Activated CD4-positive, alpha-beta T cell treated with anti-CD3 and anti-CD28 coated beads, Interleukin-2, amount 10 ng/mL, durations not matched to agents 7 days and 5 days (primary cell): ENCODE data around the gene OAS1. TPM values are rescaled to one million over a fixed set of nuclear protein-coding genes. Genes with fewer than 3 reads are reported as not detected.

Experiments used
- CTCF ChIA-PET: fragments of 350-600 bp; sonication (Branson Sonifier 250); formaldehyde crosslinking; loops from one replicate; lab custom pipeline; 2021; ENCODE audit warnings: antibody characterized with exemption; lab: Charles Lee
- POLR2A ChIA-PET: fragments of 350-600 bp; sonication (Branson Sonifier 250); formaldehyde crosslinking; loops from one replicate; lab custom pipeline; 2021; ENCODE audit warnings: antibody characterized with exemption; lab: Charles Lee
- DNase-seq: peaks from one replicate; pipeline ENCODE4 v3.0.0-alpha.2; 2020
- H3K27ac Mint-ChIP-seq: one replicate; pipeline ENCODE4 v1.8.0; 2021; ENCODE audit warnings: mild to moderate bottlenecking, moderate library complexity, mixed read lengths
- H3K27me3 Mint-ChIP-seq: one replicate; pipeline ENCODE4 v1.8.0; 2021; ENCODE audit warnings: mixed read lengths
- H3K36me3 Mint-ChIP-seq: one replicate; pipeline ENCODE4 v1.8.0; 2021; ENCODE audit warnings: low read depth, mixed read lengths
- H3K4me1 Mint-ChIP-seq: one replicate; pipeline ENCODE4 v1.8.0; 2021; ENCODE audit warnings: mixed read lengths
- H3K4me3 Mint-ChIP-seq: one replicate; pipeline ENCODE4 v1.8.0; 2021; ENCODE audit warnings: mild to moderate bottlenecking, moderate library complexity, mixed read lengths
- H3K9me3 Mint-ChIP-seq: one replicate; pipeline ENCODE4 v1.8.0; 2021; ENCODE audit warnings: mixed read lengths
- total RNA-seq, 2 experiments: library from RNA; stranded (reverse); gene quantifications; one replicate each; pipeline ENCODE4 v1.2.3, GENCODE V29; 2021

Gene OAS1
- total RNA-seq, 2 experiments from 2014 or later = 194 to 197 TPM

DNA sequence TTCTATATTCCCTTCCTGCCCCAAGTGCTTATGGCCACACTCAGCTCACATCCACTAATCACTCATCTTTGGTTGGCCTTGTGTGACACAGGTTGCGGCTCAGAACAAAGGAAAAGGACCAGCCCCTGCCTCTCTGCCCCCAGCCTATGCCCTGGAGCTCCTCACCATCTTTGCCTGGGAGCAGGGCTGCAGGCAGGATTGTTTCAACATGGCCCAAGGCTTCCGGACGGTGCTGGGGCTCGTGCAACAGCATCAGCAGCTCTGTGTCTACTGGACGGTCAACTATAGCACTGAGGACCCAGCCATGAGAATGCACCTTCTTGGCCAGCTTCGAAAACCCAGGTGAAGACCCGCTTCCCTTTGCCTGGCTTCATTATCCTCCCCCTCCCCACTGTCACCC, 55.8 kb downstream of the OAS1 start:
- Mint-ChIP-seq H3K36me3 (peaks cover 92% of the 10 kb centered on the region), H3K4me1 (peaks cover 26% of the 10 kb centered on the region), H3K4me3 (no peak overlapping the region), H3K9me3 (no peaks in the 10 kb centered on the region), H3K27me3 (no peaks in the 10 kb centered on the region), H3K27ac (no peak overlapping the region)
- ChIA-PET CTCF (interaction anchor here (0.6 to 4.2 kb wide), 5 partner anchors 13 to 36 kb away, joined by 3 to 13 read pairs (median 3); no protein-coding TSS in a partner anchor), POLR2A (no interaction called here)
- no peak for DNase-seq

DNA sequence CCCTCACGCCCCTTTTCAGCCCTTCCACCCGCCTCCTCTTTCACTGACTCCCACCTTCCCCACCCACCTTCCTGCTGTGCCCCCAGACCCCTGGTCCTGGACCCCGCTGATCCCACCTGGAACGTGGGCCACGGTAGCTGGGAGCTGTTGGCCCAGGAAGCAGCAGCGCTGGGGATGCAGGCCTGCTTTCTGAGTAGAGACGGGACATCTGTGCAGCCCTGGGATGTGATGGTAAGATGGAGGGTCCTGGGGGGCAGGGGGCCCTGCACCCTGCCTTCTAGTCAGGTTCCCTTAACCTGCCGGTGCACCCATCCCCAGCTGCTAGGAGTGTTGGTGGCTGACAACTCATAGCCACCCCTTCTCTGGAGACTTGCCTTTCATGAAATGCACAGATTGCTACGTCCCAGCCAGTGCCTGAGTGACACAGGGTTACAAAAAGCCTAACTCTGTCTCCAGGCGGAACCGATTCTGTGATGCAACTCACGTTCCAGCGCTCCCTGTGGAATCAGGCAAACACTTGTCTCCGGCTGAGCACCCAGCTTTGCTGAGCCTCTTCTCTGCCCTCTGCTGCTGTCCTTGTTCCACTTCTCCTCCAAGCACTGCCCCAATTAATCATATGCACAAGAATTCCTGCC, 56.6 kb downstream of the OAS1 start:
- Mint-ChIP-seq H3K4me1 (peaks cover 21% of the 10 kb centered on the region), H3K4me3 (no peak overlapping the region)
- POLR2A ChIA-PET = interaction anchor here (1.3 kb wide), 1 partner anchor 14 kb away, joined by 3 read pairs; no protein-coding TSS in a partner anchor

DNA sequence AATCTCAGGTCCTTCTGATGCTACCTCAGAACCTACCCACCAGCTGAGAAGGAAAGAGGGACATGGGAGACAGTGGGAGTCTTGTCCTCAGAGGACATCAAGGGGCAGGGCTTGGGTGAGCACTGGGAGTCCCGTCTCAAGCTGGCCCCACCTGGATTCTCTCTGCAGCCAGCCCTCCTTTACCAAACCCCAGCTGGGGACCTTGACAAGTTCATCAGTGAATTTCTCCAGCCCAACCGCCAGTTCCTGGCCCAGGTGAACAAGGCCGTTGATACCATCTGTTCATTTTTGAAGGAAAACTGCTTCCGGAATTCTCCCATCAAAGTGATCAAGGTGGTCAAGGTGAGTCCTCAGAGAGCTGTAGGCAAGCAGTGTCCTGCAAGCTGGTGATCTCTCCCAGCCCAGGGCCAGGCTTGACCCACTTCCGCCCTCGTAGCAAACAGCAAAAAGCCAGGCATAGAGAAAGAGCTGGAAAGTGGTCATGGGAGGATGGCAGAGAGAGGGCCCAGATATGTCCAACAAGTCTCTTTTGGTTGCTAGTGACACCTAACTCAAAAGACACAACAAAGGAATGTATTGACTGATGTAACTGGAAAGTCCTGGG, 57.4 kb downstream of the OAS1 start:
- Mint-ChIP-seq H3K4me1 (peaks cover 21% of the 10 kb centered on the region), H3K27ac (no peak overlapping the region), H3K27me3 (no peaks in the 10 kb centered on the region), H3K9me3 (no peaks in the 10 kb centered on the region), H3K36me3 (peaks cover 91% of the 10 kb centered on the region), H3K4me3 (no peak overlapping the region)
- CTCF ChIA-PET = interaction anchor here (0.7 kb wide), 1 partner anchor 27 kb away, joined by 3 read pairs; the partner anchor contains the start of gene OAS3
- POLR2A ChIA-PET = interaction anchor here (1.3 kb wide), 1 partner anchor 14 kb away, joined by 3 read pairs; no protein-coding TSS in a partner anchor
- no peak for DNase-seq

More for the DNA sequence above, 56.6 kb downstream of the OAS1 start:
- Mint-ChIP-seq H3K27ac (no peak overlapping the region), H3K9me3 (no peaks in the 10 kb centered on the region), H3K36me3 (peaks cover 92% of the 10 kb centered on the region), H3K27me3 (no peaks in the 10 kb centered on the region)
- CTCF ChIA-PET = interaction anchor here (0.8 to 1.9 kb wide), 2 partner anchors 14 to 29 kb away, joined by 3 to 4 read pairs; no protein-coding TSS in a partner anchor
- DNase-seq = no peak

DNA sequence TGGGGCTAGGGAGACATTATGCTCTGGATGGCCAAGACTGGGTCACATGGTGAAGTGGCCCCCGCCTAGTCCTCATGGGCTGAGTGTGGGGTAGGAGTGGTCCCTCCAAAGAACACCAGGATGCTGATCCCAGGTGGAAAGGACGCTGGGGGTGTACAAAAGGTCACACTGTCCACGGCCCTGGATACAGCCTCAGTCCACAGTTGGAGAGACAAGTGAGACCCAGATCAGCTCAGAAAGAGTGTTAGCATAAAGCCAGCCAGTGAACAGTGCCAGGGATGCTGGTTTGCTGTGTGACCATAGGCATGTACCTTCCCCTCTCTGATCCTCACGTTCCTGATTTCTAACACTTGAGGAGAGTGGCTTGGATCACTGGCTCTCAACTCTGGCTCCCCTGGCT, 58.2 kb downstream of the OAS1 start:
- ChIA-PET POLR2A (interaction anchor here (0.5 kb wide), 1 partner anchor 65 kb away, joined by 4 read pairs; no protein-coding TSS in a partner anchor), CTCF (interaction anchor here (0.7 to 1.2 kb wide), 2 partner anchors 13 to 27 kb away, joined by 3 to 4 read pairs; partner anchors contain the start of genes OAS2 and OAS3)
- Mint-ChIP-seq H3K4me3 (no peak overlapping the region), H3K27me3 (no peaks in the 10 kb centered on the region), H3K27ac (no peak overlapping the region), H3K9me3 (no peaks in the 10 kb centered on the region), H3K4me1 (peaks cover 14% of the 10 kb centered on the region), H3K36me3 (peaks cover 91% of the 10 kb centered on the region)
- no peak for DNase-seq

DNA sequence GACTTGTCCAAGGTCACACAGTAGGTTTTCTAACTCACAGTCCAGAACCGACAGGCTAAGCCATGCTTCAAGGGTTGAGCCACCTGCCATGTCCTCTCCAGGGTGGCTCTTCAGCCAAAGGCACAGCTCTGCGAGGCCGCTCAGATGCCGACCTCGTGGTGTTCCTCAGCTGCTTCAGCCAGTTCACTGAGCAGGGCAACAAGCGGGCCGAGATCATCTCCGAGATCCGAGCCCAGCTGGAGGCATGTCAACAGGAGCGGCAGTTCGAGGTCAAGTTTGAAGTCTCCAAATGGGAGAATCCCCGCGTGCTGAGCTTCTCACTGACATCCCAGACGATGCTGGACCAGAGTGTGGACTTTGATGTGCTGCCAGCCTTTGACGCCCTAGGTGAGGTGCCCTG, 58.9 kb downstream of the OAS1 start:
- no peak for DNase-seq
- ChIA-PET CTCF (interaction anchor here (1.2 kb wide), 1 partner anchor 12 kb away, joined by 4 read pairs; the partner anchor contains the start of gene OAS2), POLR2A (no interaction called here)
- Mint-ChIP-seq H3K27ac (no peak overlapping the region), H3K36me3 (peaks cover 92% of the 10 kb centered on the region), H3K4me3 (no peak overlapping the region), H3K4me1 (peaks cover 8% of the 10 kb centered on the region), H3K9me3 (no peaks in the 10 kb centered on the region), H3K27me3 (no peaks in the 10 kb centered on the region)

DNA sequence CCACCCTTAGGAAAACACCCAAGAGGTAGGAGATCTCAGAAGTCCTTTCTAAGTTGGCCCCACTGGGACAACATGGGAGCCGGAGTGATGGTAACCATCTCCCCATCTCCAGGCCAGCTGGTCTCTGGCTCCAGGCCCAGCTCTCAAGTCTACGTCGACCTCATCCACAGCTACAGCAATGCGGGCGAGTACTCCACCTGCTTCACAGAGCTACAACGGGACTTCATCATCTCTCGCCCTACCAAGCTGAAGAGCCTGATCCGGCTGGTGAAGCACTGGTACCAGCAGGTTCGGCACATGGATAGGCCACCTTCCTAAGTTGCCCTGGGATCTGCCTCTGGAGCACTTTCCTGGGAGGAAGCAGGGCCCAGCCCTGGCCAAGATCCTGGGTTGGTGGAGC, 60.5 kb downstream of the OAS1 start:
- ChIA-PET CTCF (interaction anchor here (2.8 kb wide), 1 partner anchor 10 kb away, joined by 14 read pairs; the partner anchor contains the start of gene OAS2), POLR2A (no interaction called here)
- no peak for DNase-seq
- H3K27me3 Mint-ChIP-seq = no peaks in the 10 kb centered on the region
- H3K27ac Mint-ChIP-seq = no peak overlapping the region
- no peaks in the 10 kb centered on the region for H3K9me3 Mint-ChIP-seq
- H3K4me1 Mint-ChIP-seq = no peaks in the 10 kb centered on the region
- H3K4me3 Mint-ChIP-seq = no peak overlapping the region
- peaks cover 86% of the 10 kb centered on the region for H3K36me3 Mint-ChIP-seq

DNA sequence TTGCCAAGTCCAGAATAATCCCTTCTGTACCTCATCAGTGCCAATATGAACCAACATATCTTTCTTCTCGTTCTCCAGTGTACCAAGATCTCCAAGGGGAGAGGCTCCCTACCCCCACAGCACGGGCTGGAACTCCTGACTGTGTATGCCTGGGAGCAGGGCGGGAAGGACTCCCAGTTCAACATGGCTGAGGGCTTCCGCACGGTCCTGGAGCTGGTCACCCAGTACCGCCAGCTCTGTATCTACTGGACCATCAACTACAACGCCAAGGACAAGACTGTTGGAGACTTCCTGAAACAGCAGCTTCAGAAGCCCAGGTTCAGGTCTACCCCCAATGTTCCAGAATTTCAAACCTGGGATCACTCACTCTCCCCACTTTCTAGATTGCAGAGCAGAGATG, 61.1 kb downstream of the OAS1 start:
- peaks cover 82% of the 10 kb centered on the region for H3K36me3 Mint-ChIP-seq
- H3K27me3 Mint-ChIP-seq = no peaks in the 10 kb centered on the region
- ChIA-PET POLR2A (no interaction called here), CTCF (interaction anchor here (2.8 kb wide), 1 partner anchor 10 kb away, joined by 14 read pairs; the partner anchor contains the start of gene OAS2)
- no peak overlapping the region for H3K27ac Mint-ChIP-seq
- H3K9me3 Mint-ChIP-seq = no peaks in the 10 kb centered on the region
- DNase-seq = no peak
- no peak overlapping the region for H3K4me3 Mint-ChIP-seq
- H3K4me1 Mint-ChIP-seq = no peaks in the 10 kb centered on the region

Other genes starting within 250 kb of the OAS1 start
- gene RPH3A, start 115.2 kb upstream of the OAS1 start, total RNA-seq = not detected
- gene OAS3, start 31.5 kb downstream of the OAS1 start, total RNA-seq = 100 to 1,000 TPM; 202 to 204 TPM
- 100 to 1,000 TPM; 294 to 420 TPM for gene OAS2, start 71.6 kb downstream of the OAS1 start, total RNA-seq
- gene DTX1, start 149.8 kb downstream of the OAS1 start, total RNA-seq = under 1 TPM; 0.15 to 0.25 TPM
- under 1 TPM; 0.20 to 0.40 TPM for gene RASAL1, start 228.8 kb downstream of the OAS1 start, total RNA-seq
- under 1 TPM; 0.37 to 0.42 TPM for gene CFAP73, start 242.8 kb downstream of the OAS1 start, total RNA-seq